HG03159 (cell line): ENCODE data around the gene LRBA.

Experiments used
- ATAC-seq: cut with Tn5 transposase; IDR thresholded peaks from one replicate; pipeline ENCODE4 v1.9.1; 2021; ENCODE audit warnings: mild to moderate bottlenecking, moderate library complexity; ENCODE audit not compliant: unreplicated experiment

The LRBA gene

GRCh38 chr4:150890246-150890645, 124.8 kb downstream of the LRBA start:
- no peak for ATAC-seq

- ATAC-seq = no peak
These were observed 125.8 kb downstream of the LRBA start for GRCh38 chr4:150889306-150889705.

GRCh38 chr4:150888625-150889024, 126.5 kb downstream of the LRBA start:
- no peak for ATAC-seq

GRCh38 chr4:150888217-150888616, 126.9 kb downstream of the LRBA start:
- ATAC-seq = no peak

- no peak for ATAC-seq
These were observed 128.5 kb downstream of the LRBA start for GRCh38 chr4:150886597-150886996.

GRCh38 chr4:150884625-150885024, 130.5 kb downstream of the LRBA start:
- no peak for ATAC-seq

GRCh38 chr4:150875367-150875766, 139.7 kb downstream of the LRBA start:
- ATAC-seq = no peak

- no peak for ATAC-seq
These were observed 140.5 kb downstream of the LRBA start for GRCh38 chr4:150874338-150875226.

GRCh38 chr4:150867148-150867547, 147.9 kb downstream of the LRBA start:
- peak; percentile 92 for ATAC-seq

GRCh38 chr4:150863456-150863855, 151.6 kb downstream of the LRBA start:
- ATAC-seq = no peak

GRCh38 chr4:150862829-150863228, 152.3 kb downstream of the LRBA start:
- ATAC-seq = no peak

- no peak for ATAC-seq
These were observed 155.6 kb downstream of the LRBA start for GRCh38 chr4:150859453-150859852.

GRCh38 chr4:150855981-150856510, 159.0 kb downstream of the LRBA start:
- no peak for ATAC-seq

GRCh38 chr4:150854600-150854999, 160.5 kb downstream of the LRBA start:
- ATAC-seq = no peak

- ATAC-seq = no peak
These were observed 161.2 kb downstream of the LRBA start for GRCh38 chr4:150853882-150854281.

GRCh38 chr4:150852216-150852615, 162.9 kb downstream of the LRBA start:
- no peak for ATAC-seq

GRCh38 chr4:150849016-150849415, 166.1 kb downstream of the LRBA start:
- no peak for ATAC-seq

- peak; percentile 96 for ATAC-seq
These were observed 186.9 kb downstream of the LRBA start for GRCh38 chr4:150828159-150828558.

GRCh38 chr4:150827226-150827625, 187.9 kb downstream of the LRBA start:
- no peak for ATAC-seq

- no peak for ATAC-seq
These were observed 188.8 kb downstream of the LRBA start for GRCh38 chr4:150826306-150826705.

GRCh38 chr4:150822407-150822806, 192.7 kb downstream of the LRBA start:
- no peak for ATAC-seq

- no peak for ATAC-seq
These were observed 193.4 kb downstream of the LRBA start for GRCh38 chr4:150821641-150822040.
